GM06990 (cell line): Measurements from ENCODE around the gene TOR3A.

Experiments
- DNase-seq: peaks from one replicate; pipeline ENCODE4 v3.0.0-alpha.2; 2011; ENCODE audit not compliant: insufficient read length; ENCODE audit errors: extremely low read depth
- H3K27me3 ChIP-seq: replicated peaks from 2 replicates; pipeline ENCODE4 v1.6.0; 2011; ENCODE audit warnings: low read length; ENCODE audit not compliant: control insufficient read depth, insufficient read depth
- H3K36me3 ChIP-seq: 2 replicates; pipeline ENCODE4 v1.5.1; 2011; ENCODE audit warnings: low read length; ENCODE audit not compliant: control insufficient read depth, insufficient read depth
- H3K4me3 ChIP-seq: replicated peaks from 2 replicates; pipeline ENCODE4 v1.5.1; 2011; ENCODE audit warnings: low read depth, mild to moderate bottlenecking, control low read depth, low read length
- CTCF ChIP-seq: IDR thresholded peaks from 2 replicates; pipeline ENCODE4 v1.5.1; 2011; ENCODE audit warnings: low read length, control low read depth, mild to moderate bottlenecking, inconsistent platforms; ENCODE audit not compliant: insufficient read depth, poor library complexity, severe bottlenecking

TOR3A gene

DNA sequence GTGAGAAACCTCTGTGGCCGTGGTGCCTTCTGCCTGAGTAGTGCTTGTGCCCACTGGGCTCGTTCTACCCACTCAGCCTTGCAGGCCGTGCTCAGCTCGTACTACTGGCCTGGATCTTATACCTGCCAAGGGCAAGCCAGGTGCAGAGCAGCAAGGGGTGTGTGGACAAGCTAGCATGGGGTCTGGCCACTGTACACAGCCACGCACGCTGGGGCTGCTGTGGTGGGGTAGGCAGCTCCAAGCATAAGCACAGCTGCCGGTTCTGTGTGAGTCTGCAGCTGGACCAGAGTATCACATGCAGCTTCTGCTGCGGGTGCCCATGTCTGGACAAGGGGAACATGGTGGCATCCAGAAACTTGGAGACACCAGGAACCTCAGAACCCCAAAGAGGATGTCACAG lies 39.8 kb upstream of the TOR3A start:
- H3K27me3 ChIP-seq = no peaks in the 10 kb centered on the region
- H3K4me3 ChIP-seq = no peak overlapping the region
- H3K36me3 ChIP-seq = no peaks in the 10 kb centered on the region
- DNase-seq = no peak
- no peak for TF ChIP-seq CTCF

GRCh38 chr1:179042700-179043099 lies 39.2 kb upstream of the TOR3A start:
- TF ChIP-seq CTCF = no peak
- H3K4me3 ChIP-seq = no peak overlapping the region
- no peaks in the 10 kb centered on the region for H3K36me3 ChIP-seq
- no peaks in the 10 kb centered on the region for H3K27me3 ChIP-seq
- DNase-seq = no peak

DNA sequence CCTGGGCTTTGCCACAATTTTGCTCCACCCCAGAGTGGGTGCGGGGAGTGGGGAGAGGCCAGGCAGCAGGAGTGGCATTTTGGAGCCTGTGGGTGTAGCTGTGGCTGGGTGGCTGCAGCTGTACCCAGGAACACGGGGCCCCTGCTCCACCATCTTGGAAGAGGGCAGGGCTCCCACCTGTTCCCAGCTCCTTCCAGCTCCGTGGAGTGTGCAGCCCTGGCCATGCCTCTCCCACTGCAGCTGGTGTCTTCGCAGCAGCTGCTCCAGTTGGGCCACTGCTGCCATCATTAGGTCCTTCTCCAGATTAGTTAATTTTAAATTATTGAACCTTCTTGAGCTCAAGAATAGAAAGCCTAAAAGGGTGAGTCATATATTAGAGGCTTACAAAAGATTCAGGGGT lies 38.6 kb upstream of the TOR3A start:
- no peak for DNase-seq
- no peak overlapping the region for H3K4me3 ChIP-seq
- H3K36me3 ChIP-seq = no peaks in the 10 kb centered on the region
- no peaks in the 10 kb centered on the region for H3K27me3 ChIP-seq
- TF ChIP-seq CTCF = no peak

GRCh38 chr1:179043907-179044306 lies 38.0 kb upstream of the TOR3A start:
- H3K27me3 ChIP-seq = no peaks in the 10 kb centered on the region
- no peak for TF ChIP-seq CTCF
- no peak overlapping the region for H3K4me3 ChIP-seq
- no peaks in the 10 kb centered on the region for H3K36me3 ChIP-seq
- no peak for DNase-seq

DNA sequence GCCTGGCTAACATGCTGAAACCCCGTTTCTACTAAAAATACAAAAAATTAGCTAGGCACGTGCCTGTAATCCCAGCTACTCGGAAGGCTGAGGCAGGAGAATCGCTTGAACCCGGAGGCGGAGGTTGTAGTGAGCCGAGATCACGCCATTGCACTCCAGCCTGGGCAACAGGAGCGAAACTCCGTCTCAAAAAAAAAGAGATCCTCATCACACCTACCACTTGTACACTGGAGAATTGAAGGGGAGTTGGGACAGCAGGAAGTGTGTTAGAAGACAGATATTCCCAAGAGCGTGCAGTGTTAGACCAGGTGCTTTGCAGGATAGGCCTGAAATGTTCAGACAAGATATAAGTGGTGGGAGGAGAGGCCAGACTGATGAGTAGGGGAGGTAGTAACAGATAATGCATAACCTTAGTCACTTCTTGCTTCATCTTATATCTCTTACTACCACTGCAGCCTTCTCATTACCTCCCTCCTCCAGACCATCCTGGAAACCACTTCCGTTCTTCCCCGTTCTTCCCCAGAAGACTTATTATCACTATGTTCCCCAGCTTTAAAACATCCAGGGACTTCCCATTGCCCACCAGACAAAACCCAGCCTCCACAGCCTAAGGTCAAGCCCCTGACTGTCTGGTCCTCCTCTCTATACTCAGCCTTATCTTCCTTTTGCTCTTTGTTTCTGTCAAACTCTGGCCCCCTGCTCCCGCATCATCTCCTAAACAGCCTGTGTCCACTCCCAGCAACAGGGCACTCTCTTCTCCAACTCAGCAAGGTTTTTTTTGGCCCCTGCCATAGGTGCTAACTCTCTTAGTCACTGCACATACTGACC lies 34.8 kb upstream of the TOR3A start:
- no peak for TF ChIP-seq CTCF
- no peak for DNase-seq

GRCh38 chr1:179047636-179047997 lies 34.3 kb upstream of the TOR3A start:
- Histone ChIP-seq H3K4me3 (no peak overlapping the region), H3K27me3 (no peaks in the 10 kb centered on the region), H3K36me3 (no peaks in the 10 kb centered on the region)
- no peak for DNase-seq
- no peak for TF ChIP-seq CTCF

More for the DNA sequence above, 34.8 kb upstream of the TOR3A start:
- Histone ChIP-seq H3K36me3 (no peaks in the 10 kb centered on the region), H3K27me3 (no peaks in the 10 kb centered on the region), H3K4me3 (no peak overlapping the region)
